HEK293T (cell line): ENCODE results near the gene PDS5B.

Experiments used
- CTCF ChIA-PET: fragments of 350-600 bp; formaldehyde crosslinking; extraction: SDS; loops from one replicate; lab custom pipeline; 2021; ENCODE audit warnings: antibody characterized with exemption, inconsistent platforms; lab: Yijun Ruan, JAX
- POLR2A ChIA-PET: fragments of 350-600 bp; formaldehyde crosslinking; extraction: SDS; loops from one replicate; lab custom pipeline; 2020; ENCODE audit warnings: antibody characterized with exemption, inconsistent platforms; lab: Yijun Ruan, JAX
- DNase-seq: peaks from one replicate; pipeline ENCODE4 v3.0.0; 2012; ENCODE audit warnings: mixed read lengths; ENCODE audit errors: extremely low spot score
- ARNT ChIP-seq: fragments of 450-650 bp; IDR thresholded peaks from 2 replicates; pipeline ENCODE4 v1.6.1; 2017; ENCODE audit warnings: mild to moderate bottlenecking
- BHLHE40 ChIP-seq: fragments of 450-650 bp; IDR thresholded peaks from 2 replicates; pipeline ENCODE4 v1.6.1; 2016; ENCODE audit warnings: mild to moderate bottlenecking, moderate library complexity, borderline replicate concordance
- CTBP1 ChIP-seq: fragments of 450-650 bp; IDR thresholded peaks from 2 replicates; pipeline ENCODE4 v1.6.1; 2016; ENCODE audit warnings: borderline replicate concordance
- ELF4 ChIP-seq: fragments of 450-650 bp; IDR thresholded peaks from 2 replicates; pipeline ENCODE4 v1.6.1; 2017; ENCODE audit warnings: antibody characterized with exemption
- FOXA1 ChIP-seq: fragments of 450-650 bp; IDR thresholded peaks from 2 replicates; pipeline ENCODE4 v1.6.1; 2016; ENCODE audit warnings: mild to moderate bottlenecking
- FOXK2 ChIP-seq: fragments of 450-650 bp; IDR thresholded peaks from 2 replicates; pipeline ENCODE4 v1.6.1; 2016; ENCODE audit warnings: mild to moderate bottlenecking
- FOXM1 ChIP-seq: fragments of 450-650 bp; IDR thresholded peaks from 2 replicates; pipeline ENCODE4 v1.6.1; 2017; ENCODE audit warnings: mild to moderate bottlenecking, borderline replicate concordance
- HDGF ChIP-seq: fragments of 450-650 bp; IDR thresholded peaks from 2 replicates; pipeline ENCODE4 v1.6.1; 2017; ENCODE audit warnings: antibody characterized with exemption, borderline replicate concordance
- L3MBTL2 ChIP-seq: fragments of 450-650 bp; conservative IDR thresholded peaks from 2 replicates; pipeline ENCODE4 v1.6.1; 2016; ENCODE audit warnings: mild to moderate bottlenecking
- LEF1 ChIP-seq: fragments of 450-650 bp; IDR thresholded peaks from 2 replicates; pipeline ENCODE4 v1.6.1; 2017; ENCODE audit warnings: mild to moderate bottlenecking, borderline replicate concordance
- NFRKB ChIP-seq: fragments of 450-650 bp; IDR thresholded peaks from 2 replicates; pipeline ENCODE4 v1.6.1; 2016; ENCODE audit warnings: mild to moderate bottlenecking, moderate library complexity
- PKNOX1 ChIP-seq: fragments of 450-650 bp; IDR thresholded peaks from 2 replicates; pipeline ENCODE4 v1.6.1; 2016
- SP1 ChIP-seq: fragments of 450-650 bp; IDR thresholded peaks from 2 replicates; pipeline ENCODE4 v1.6.1; 2017
- SUZ12 ChIP-seq: fragments of 450-650 bp; IDR thresholded peaks from 2 replicates; pipeline ENCODE4 v1.6.1; 2016; ENCODE audit warnings: mild to moderate bottlenecking
- TARDBP ChIP-seq: fragments of 450-650 bp; IDR thresholded peaks from 2 replicates; pipeline ENCODE4 v1.6.1; 2016
- ZNF384 ChIP-seq: fragments of 450-650 bp; IDR thresholded peaks from 2 replicates; pipeline ENCODE4 v1.6.1; 2016

PDS5B gene

GRCh38 chr13:32581177-32581786 is 5.0 kb upstream of the PDS5B start:
- no peak for DNase-seq
- TF ChIP-seq SUZ12 (no peak), TARDBP (no peak), FOXA1 (no peak)
- POLR2A ChIA-PET: interaction anchor here (1.4 kb wide), 2 partner anchors 43 to 961 kb away, joined by 5 read pairs; partner anchors contain the start of gene N4BP2L2
- CTCF ChIA-PET: interaction anchor here (0.6 to 2.4 kb wide), 6 partner anchors 12 to 672 kb away, joined by 3 to 11 read pairs (median 4); no protein-coding TSS in a partner anchor

GRCh38 chr13:32582281-32582680 is 4.0 kb upstream of the PDS5B start:
- CTCF ChIA-PET: interaction anchor here (2.4 kb wide), 1 partner anchor 673 kb away, joined by 11 read pairs; no protein-coding TSS in a partner anchor
- POLR2A ChIA-PET: interaction anchor here (1.4 kb wide), 1 partner anchor 44 kb away, joined by 5 read pairs; the partner anchor contains the start of gene N4BP2L2
- no peak for DNase-seq
- no peak for TF ChIP-seq FOXA1
- TF ChIP-seq ZNF384: no peak
- TF ChIP-seq BHLHE40: no peak
- no peak for TF ChIP-seq HDGF
- no peak for TF ChIP-seq FOXM1
- no peak for TF ChIP-seq SUZ12
- TF ChIP-seq FOXK2: no peak

- ChIA-PET POLR2A (no interaction called here), CTCF (no interaction called here)
- TF ChIP-seq L3MBTL2: no peak
- no peak for DNase-seq
Observed at GRCh38 chr13:32582991-32583390, 3.3 kb upstream of the PDS5B start.

- no peak for DNase-seq
- ChIA-PET CTCF (interaction anchor here (0.5 to 1.1 kb wide), 4 partner anchors 51 to 65 kb away, joined by 3 to 6 read pairs (median 4); no protein-coding TSS in a partner anchor), POLR2A (interaction anchor here (0.9 to 1.6 kb wide), 4 partner anchors 47 to 957 kb away, joined by 3 to 9 read pairs (median 3); partner anchors contain the start of gene N4BP2L2)
- TF ChIP-seq ZNF384 (no peak), TARDBP (no peak), NFRKB (no peak), FOXM1 (no peak), PKNOX1 (no peak), LEF1 (no peak), ELF4 (no peak), SUZ12 (no peak), FOXA1 (no peak), SP1 (no peak), CTBP1 (no peak), FOXK2 (no peak), BHLHE40 (no peak), L3MBTL2 (no peak), ARNT (no peak), HDGF (no peak)
Observed at GRCh38 chr13:32585550-32586079, 637 bp upstream of the PDS5B start.

GRCh38 chr13:32587011-32587810 is 959 bp downstream of the PDS5B start:
- peak; percentile 53 for DNase-seq
- ChIA-PET POLR2A (interaction anchor here (0.9 to 1.1 kb wide), 3 partner anchors 52 to 64 kb away, joined by 3 to 5 read pairs (median 4); no protein-coding TSS in a partner anchor), CTCF (interaction anchor here (0.6 to 2.0 kb wide), 4 partner anchors 46 to 63 kb away, joined by 3 to 8 read pairs (median 6); no protein-coding TSS in a partner anchor)
- TF ChIP-seq L3MBTL2: no peak
- TF ChIP-seq ELF4: no peak
- TF ChIP-seq FOXA1: no peak
- no peak for TF ChIP-seq NFRKB
- TF ChIP-seq SUZ12: no peak
- no peak for TF ChIP-seq HDGF
- TF ChIP-seq FOXK2: no peak
- TF ChIP-seq TARDBP: no peak
- no peak for TF ChIP-seq LEF1
- no peak for TF ChIP-seq CTBP1
- no peak for TF ChIP-seq FOXM1
- no peak for TF ChIP-seq SP1
- no peak for TF ChIP-seq BHLHE40
- no peak for TF ChIP-seq PKNOX1
- no peak for TF ChIP-seq ZNF384
- TF ChIP-seq ARNT: no peak

- CTCF ChIA-PET: interaction anchor here (0.6 to 2.0 kb wide), 4 partner anchors 45 to 63 kb away, joined by 3 to 8 read pairs (median 6); no protein-coding TSS in a partner anchor
- no peak for DNase-seq
- TF ChIP-seq TARDBP (no peak), ZNF384 (no peak), FOXA1 (no peak), L3MBTL2 (no peak), FOXK2 (no peak), SP1 (no peak), LEF1 (no peak), NFRKB (no peak), PKNOX1 (no peak), CTBP1 (no peak), ARNT (no peak), ELF4 (no peak), FOXM1 (no peak), HDGF (no peak), BHLHE40 (no peak)
- POLR2A ChIA-PET: interaction anchor here (0.9 to 1.1 kb wide), 3 partner anchors 52 to 63 kb away, joined by 3 to 5 read pairs (median 4); no protein-coding TSS in a partner anchor
Observed at GRCh38 chr13:32587811-32588170, 1.5 kb downstream of the PDS5B start.
